Measurements from ENCODE around the gene MAGEE1. TPM values are rescaled to one million over a fixed set of nuclear protein-coding genes. Genes with fewer than 3 reads are reported as not detected.

The MAGEE1 gene
- 1 to 10 TPM; 4.4 to 4.9 TPM for total RNA-seq

DNA sequence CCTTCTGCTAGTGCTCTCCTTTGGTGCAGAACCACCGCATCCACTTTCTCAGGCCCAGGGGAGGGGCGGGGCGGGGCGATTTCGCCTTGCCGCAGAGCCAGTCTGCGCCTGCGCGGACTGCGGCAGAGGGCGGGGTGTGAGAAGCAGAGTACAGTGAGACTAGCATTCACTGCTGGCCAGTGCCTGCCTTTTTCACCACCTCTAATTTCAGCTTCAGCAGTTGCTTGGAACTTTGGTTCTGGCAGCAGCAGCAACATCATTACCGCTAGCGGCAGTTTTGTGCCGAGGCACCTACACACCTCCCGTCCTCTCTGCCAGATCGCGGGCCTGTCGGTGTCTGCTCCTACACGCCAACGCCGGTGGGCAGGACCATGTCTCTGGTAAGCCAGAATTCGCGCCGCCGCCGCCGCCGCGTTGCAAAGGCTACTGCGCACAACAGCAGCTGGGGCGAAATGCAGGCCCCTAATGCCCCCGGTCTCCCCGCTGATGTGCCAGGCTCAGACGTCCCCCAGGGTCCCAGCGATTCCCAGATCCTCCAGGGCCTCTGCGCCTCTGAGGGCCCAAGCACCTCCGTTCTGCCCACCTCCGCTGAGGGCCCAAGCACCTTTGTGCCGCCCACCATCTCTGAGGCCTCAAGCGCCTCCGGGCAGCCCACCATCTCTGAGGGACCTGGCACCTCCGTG is at the start of gene MAGEE1:
MAGEE1 (plus strand) TSS at position 151 of the 683 bp plus-strand sequence; CDS start at position 372, 221 bp downstream.
- peak within 1 kb of the TSS; percentile 83 for H3K4me3 Mint-ChIP-seq
- H3K4me1 Mint-ChIP-seq (ENCODE audit: low read depth) = peaks cover 31% of the 10 kb centered on the region
- intact Hi-C loops (cut with micrococcal nuclease) = no loop called here
- ATAC-seq (peak; percentile 79), DNase-seq (peak; percentile 82)
- H3K9me3 Mint-ChIP-seq = no peaks in the 10 kb centered on the region
- peak within 1 kb of the TSS; percentile 84 for H3K27ac Mint-ChIP-seq
- H3K27me3 Mint-ChIP-seq = no peaks in the 10 kb centered on the region
- POLR2A ChIA-PET = interaction anchor here (0.5 to 1.6 kb wide), 3 partner anchors 27 to 256 kb away, joined by 3 to 7 read pairs (median 3); no protein-coding TSS in a partner anchor
- TF ChIP-seq, protein P1, sequence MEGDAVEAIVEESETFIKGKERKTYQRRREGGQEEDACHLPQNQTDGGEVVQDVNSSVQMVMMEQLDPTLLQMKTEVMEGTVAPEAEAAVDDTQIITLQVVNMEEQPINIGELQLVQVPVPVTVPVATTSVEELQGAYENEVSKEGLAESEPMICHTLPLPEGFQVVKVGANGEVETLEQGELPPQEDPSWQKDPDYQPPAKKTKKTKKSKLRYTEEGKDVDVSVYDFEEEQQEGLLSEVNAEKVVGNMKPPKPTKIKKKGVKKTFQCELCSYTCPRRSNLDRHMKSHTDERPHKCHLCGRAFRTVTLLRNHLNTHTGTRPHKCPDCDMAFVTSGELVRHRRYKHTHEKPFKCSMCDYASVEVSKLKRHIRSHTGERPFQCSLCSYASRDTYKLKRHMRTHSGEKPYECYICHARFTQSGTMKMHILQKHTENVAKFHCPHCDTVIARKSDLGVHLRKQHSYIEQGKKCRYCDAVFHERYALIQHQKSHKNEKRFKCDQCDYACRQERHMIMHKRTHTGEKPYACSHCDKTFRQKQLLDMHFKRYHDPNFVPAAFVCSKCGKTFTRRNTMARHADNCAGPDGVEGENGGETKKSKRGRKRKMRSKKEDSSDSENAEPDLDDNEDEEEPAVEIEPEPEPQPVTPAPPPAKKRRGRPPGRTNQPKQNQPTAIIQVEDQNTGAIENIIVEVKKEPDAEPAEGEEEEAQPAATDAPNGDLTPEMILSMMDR (IDR thresholded peaks at IDR 0.05) = no peak
- CTCF ChIA-PET = interaction anchor here (0.9 to 1.7 kb wide), 3 partner anchors 27 to 182 kb away, joined by 3 to 7 read pairs (median 4); no protein-coding TSS in a partner anchor
- H3K36me3 Mint-ChIP-seq (ENCODE audit: low read depth) = no peaks in the 10 kb centered on the region

- Mint-ChIP-seq H3K27me3 (no peaks in the 10 kb centered on the region), H3K27ac (no peak overlapping the region)
These were observed 28.5 kb upstream of the MAGEE1 start for GRCh38 chrX:76398970-76399369.

GRCh38 chrX:76407795-76408194 is 19.7 kb upstream of the MAGEE1 start:
- Mint-ChIP-seq H3K27me3 (no peaks in the 10 kb centered on the region), H3K9me3 (no peaks in the 10 kb centered on the region), H3K36me3 (ENCODE audit: low read depth) (no peaks in the 10 kb centered on the region), H3K27ac (no peak overlapping the region), H3K4me3 (no peak overlapping the region), H3K4me1 (ENCODE audit: low read depth) (peaks cover 2% of the 10 kb centered on the region)
- ATAC-seq (no peak), DNase-seq (no peak)
- TF ChIP-seq, protein P1 (IDR thresholded peaks at IDR 0.05) = no peak
- POLR2A ChIA-PET = no interaction called here
- CTCF ChIA-PET = no interaction called here
- intact Hi-C loops (cut with micrococcal nuclease) = no loop called here

More at GRCh38 chrX:76398970-76399369, 28.5 kb upstream of the MAGEE1 start:
- intact Hi-C loops (cut with micrococcal nuclease) = no loop called here
- Mint-ChIP-seq H3K4me1 (ENCODE audit: low read depth) (no peaks in the 10 kb centered on the region), H3K4me3 (no peak overlapping the region), H3K36me3 (ENCODE audit: low read depth) (no peaks in the 10 kb centered on the region), H3K9me3 (no peaks in the 10 kb centered on the region)
- ChIA-PET POLR2A (no interaction called here), CTCF (no interaction called here)
- ATAC-seq (no peak), DNase-seq (no peak)
- TF ChIP-seq, protein P1 (IDR thresholded peaks at IDR 0.05) = no peak

DNA sequence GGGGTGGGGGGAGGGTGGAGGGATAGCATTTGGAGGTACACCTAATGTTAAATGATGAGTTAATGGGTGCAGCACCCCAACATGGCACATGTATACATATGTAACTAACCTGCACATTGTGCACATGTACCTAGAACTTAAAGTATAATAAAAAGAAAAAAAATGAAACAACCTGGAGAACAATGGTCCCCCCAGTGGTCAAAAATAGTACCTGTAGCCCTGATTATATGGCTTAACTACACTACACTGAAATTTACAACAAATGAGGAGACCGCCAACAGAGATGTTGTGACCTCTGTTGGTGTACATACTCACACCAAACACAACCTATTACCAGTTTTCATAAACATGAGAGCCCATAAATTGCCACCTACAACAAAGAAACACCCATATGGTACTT is 7.3 kb upstream of the MAGEE1 start:
- intact Hi-C loops (cut with micrococcal nuclease) = no loop called here

More for the DNA sequence above, 7.3 kb upstream of the MAGEE1 start:
- ChIA-PET CTCF (no interaction called here), POLR2A (no interaction called here)
- TF ChIP-seq, protein P1 (IDR thresholded peaks at IDR 0.05) = no peak
- no peak overlapping the region for H3K27ac Mint-ChIP-seq
- no peaks in the 10 kb centered on the region for H3K27me3 Mint-ChIP-seq
- H3K9me3 Mint-ChIP-seq = no peaks in the 10 kb centered on the region
- peaks cover 7% of the 10 kb centered on the region for H3K4me1 Mint-ChIP-seq (ENCODE audit: low read depth)
- no peak for ATAC-seq
- DNase-seq = no peak
- H3K36me3 Mint-ChIP-seq (ENCODE audit: low read depth) = no peaks in the 10 kb centered on the region
- no peak overlapping the region for H3K4me3 Mint-ChIP-seq

Data from activated CD8-positive, alpha-beta T cell treated with anti-CD3 and anti-CD28 coated beads for 36 hours (primary cell).